Muscle of back (tissue), 11 donors: ENCODE results near the gene ZNF383. TPM values are rescaled to one million over a fixed set of nuclear protein-coding genes. Genes with fewer than 3 reads are reported as not detected.
"Not testable (repeated sequence)": the region's sequence is repeated elsewhere in the genome, so short reads cannot be mapped to it uniquely, and the experiment has no call there.

Source experiments
- DNase-seq, 3 donors: peaks; one replicate each; pipeline versions ENCODE4 v3.0.0 to v3.0.0-alpha.2; 2013
- polyA plus RNA-seq, 10 donors: library from polyadenylated mRNA; unstranded; fragments of 120-200 nt; gene quantifications; one replicate each; pipeline ENCODE4 v1.2.1, GENCODE V29; 2013; ENCODE audit not compliant: insufficient read length in 10 of 10

Gene ZNF383
- polyA plus RNA-seq, 10 donors = 8.4 to 13.1 (median 10.2) TPM

GRCh38 chr19:37292998-37293939, 75.3 kb downstream of the ZNF383 start:
- not testable (repeated sequence) for DNase-seq

- not testable (repeated sequence) for DNase-seq
These were observed 76.2 kb downstream of the ZNF383 start for GRCh38 chr19:37294246-37294645.

Other genes starting within 250 kb of the ZNF383 start
- 10 to 100 TPM; 10.9 to 15.2 (median 12.6) TPM for gene ZNF420, start 139.8 kb upstream of the ZNF383 start, polyA plus RNA-seq
- 10 to 100 TPM in 4 of 10 donors, 1 to 10 TPM in 6; 6.6 to 11.9 (median 9.9) TPM for gene ZNF585A, start 45.5 kb upstream of the ZNF383 start, polyA plus RNA-seq
- 10 to 100 TPM in 6 of 10 donors, 1 to 10 TPM in 4; 8.2 to 13.0 (median 10.5) TPM for gene ZNF585B, start 7.7 kb upstream of the ZNF383 start, polyA plus RNA-seq
- 1 to 10 TPM; 5.0 to 8.7 (median 6.0) TPM for gene ZNF527, start 152.9 kb downstream of the ZNF383 start, polyA plus RNA-seq
- gene ZNF569, start 249.2 kb downstream of the ZNF383 start, polyA plus RNA-seq = 1 to 10 TPM; 6.8 to 10.0 (median 8.4) TPM